HG02973 (cell line): ENCODE measurements around the gene CPED1.
"Not testable (repeated sequence)": the region's sequence is repeated elsewhere in the genome, so short reads cannot be mapped to it uniquely, and the experiment has no call there.

ENCODE experiments used
- ATAC-seq: cut with Tn5 transposase; IDR thresholded peaks from one replicate; pipeline ENCODE4 v1.9.1; 2021; ENCODE audit warnings: moderate library complexity; ENCODE audit not compliant: unreplicated experiment

Gene CPED1

GRCh38 chr7:120994512-120995410 lies 6.2 kb downstream of the CPED1 start:
- ATAC-seq, result no peak

GRCh38 chr7:120995654-120996053 lies 7.1 kb downstream of the CPED1 start:
- ATAC-seq, result no peak

- no peak for ATAC-seq
These were observed 7.9 kb downstream of the CPED1 start for GRCh38 chr7:120996333-120996987.

GRCh38 chr7:120996988-120997345 lies 8.5 kb downstream of the CPED1 start:
- no peak for ATAC-seq

GRCh38 chr7:120997882-120998474 lies 9.5 kb downstream of the CPED1 start:
- no peak for ATAC-seq

GRCh38 chr7:120998520-120998919 lies 10.0 kb downstream of the CPED1 start:
- no peak for ATAC-seq

GRCh38 chr7:120998996-120999565 lies 10.6 kb downstream of the CPED1 start:
- no peak for ATAC-seq

- ATAC-seq, result no peak
These were observed 11.8 kb downstream of the CPED1 start for GRCh38 chr7:121000081-121000983.

GRCh38 chr7:121001234-121001906 lies 12.9 kb downstream of the CPED1 start:
- ATAC-seq, result no peak

- ATAC-seq, result no peak
These were observed 13.7 kb downstream of the CPED1 start for GRCh38 chr7:121002048-121002756.

- ATAC-seq, result no peak
These were observed 14.3 kb downstream of the CPED1 start for GRCh38 chr7:121002757-121003200.

- ATAC-seq, result no peak
These were observed 15.6 kb downstream of the CPED1 start for GRCh38 chr7:121003986-121004685.

- not testable (repeated sequence) for ATAC-seq
These were observed 16.5 kb downstream of the CPED1 start for GRCh38 chr7:121005058-121005457.

- ATAC-seq, result no peak
These were observed 17.6 kb downstream of the CPED1 start for GRCh38 chr7:121005996-121006584.

GRCh38 chr7:121006711-121007315 lies 18.3 kb downstream of the CPED1 start:
- no peak for ATAC-seq

GRCh38 chr7:121008816-121009215 lies 20.3 kb downstream of the CPED1 start:
- no peak for ATAC-seq

- no peak for ATAC-seq
These were observed 22.9 kb downstream of the CPED1 start for GRCh38 chr7:121011401-121011800.
